Hematopoietic multipotent progenitor cell treated with erythropoietin and hydrocortisone succinate and interleukin-3 and kit ligand, for 15 days (in vitro differentiated cells): ENCODE data around the gene AOC3.
"Not testable (repeated sequence)": the region's sequence is repeated elsewhere in the genome, so short reads cannot be mapped to it uniquely, and the experiment has no call there.

Source experiments
- DNase-seq: peaks from one replicate; pipeline ENCODE4 v3.0.0-alpha.2; 2015; ENCODE audit warnings: low spot score

The AOC3 gene

GRCh38 chr17:42867694-42868261 lies 16.8 kb downstream of the AOC3 start:
- not testable (repeated sequence) for DNase-seq

GRCh38 chr17:42868338-42868737 lies 17.3 kb downstream of the AOC3 start:
- no peak for DNase-seq

- no peak for DNase-seq
These were observed 20.6 kb downstream of the AOC3 start for GRCh38 chr17:42871647-42872046.

GRCh38 chr17:42872251-42872965 lies 21.4 kb downstream of the AOC3 start:
- no peak for DNase-seq

- DNase-seq = no peak
These were observed 22.3 kb downstream of the AOC3 start for GRCh38 chr17:42873315-42873714.

GRCh38 chr17:42873932-42874695 lies 23.1 kb downstream of the AOC3 start:
- not testable (repeated sequence) for DNase-seq

- no peak for DNase-seq
These were observed 26.0 kb downstream of the AOC3 start for GRCh38 chr17:42877037-42877436.

- no peak for DNase-seq
These were observed 27.3 kb downstream of the AOC3 start for GRCh38 chr17:42878123-42878880.

- no peak for DNase-seq
These were observed 28.1 kb downstream of the AOC3 start for GRCh38 chr17:42878924-42879595.

GRCh38 chr17:42879596-42879985 lies 28.6 kb downstream of the AOC3 start:
- DNase-seq = no peak

GRCh38 chr17:42880776-42881310 lies 29.8 kb downstream of the AOC3 start:
- DNase-seq = no peak

- not testable (repeated sequence) for DNase-seq
These were observed 30.7 kb downstream of the AOC3 start for GRCh38 chr17:42881706-42882105.

- no peak for DNase-seq
These were observed 31.2 kb downstream of the AOC3 start for GRCh38 chr17:42882166-42882565.

GRCh38 chr17:42883802-42884558 lies 33.0 kb downstream of the AOC3 start:
- no peak for DNase-seq

- DNase-seq = not testable (repeated sequence)
These were observed 34.8 kb downstream of the AOC3 start for GRCh38 chr17:42885806-42886205.

- no peak for DNase-seq
These were observed 35.5 kb downstream of the AOC3 start for GRCh38 chr17:42886283-42887176.

GRCh38 chr17:42889809-42890208 lies 38.8 kb downstream of the AOC3 start:
- DNase-seq = no peak

GRCh38 chr17:42891539-42892152 lies 40.6 kb downstream of the AOC3 start:
- DNase-seq = no peak

- DNase-seq = no peak
These were observed 42.4 kb downstream of the AOC3 start for GRCh38 chr17:42893359-42893758.
